HG03060 (cell line): ENCODE data around the gene ARL4A.
"Not testable (repeated sequence)": the region's sequence is repeated elsewhere in the genome, so short reads cannot be mapped to it uniquely, and the experiment has no call there.

Experiments
- ATAC-seq: cut with Tn5 transposase; IDR thresholded peaks from one replicate; pipeline ENCODE4 v1.9.1; 2021; ENCODE audit warnings: low read depth, moderate number of reproducible peaks; ENCODE audit not compliant: unreplicated experiment

ARL4A gene

DNA sequence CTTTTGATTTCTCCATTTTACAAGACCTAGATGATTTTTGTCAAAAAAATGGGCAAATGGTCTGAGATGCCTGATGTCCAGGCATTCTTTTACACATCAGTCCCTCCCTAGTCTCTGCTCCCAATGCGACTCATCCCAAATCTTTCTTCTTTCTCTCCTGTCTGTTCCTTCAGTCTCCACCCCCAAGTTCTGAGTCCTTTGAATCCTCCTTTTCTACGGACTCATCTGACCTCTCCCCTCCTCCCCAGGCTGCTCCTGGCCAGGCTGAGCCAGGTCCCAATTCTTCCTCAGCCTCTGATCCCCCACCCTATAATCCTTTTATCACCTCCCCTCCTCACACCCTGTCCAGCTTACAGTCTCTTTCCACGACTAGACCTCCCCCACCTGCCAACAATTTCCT lies 26.4 kb upstream of the ARL4A start:
- ATAC-seq, result not testable (repeated sequence)

DNA sequence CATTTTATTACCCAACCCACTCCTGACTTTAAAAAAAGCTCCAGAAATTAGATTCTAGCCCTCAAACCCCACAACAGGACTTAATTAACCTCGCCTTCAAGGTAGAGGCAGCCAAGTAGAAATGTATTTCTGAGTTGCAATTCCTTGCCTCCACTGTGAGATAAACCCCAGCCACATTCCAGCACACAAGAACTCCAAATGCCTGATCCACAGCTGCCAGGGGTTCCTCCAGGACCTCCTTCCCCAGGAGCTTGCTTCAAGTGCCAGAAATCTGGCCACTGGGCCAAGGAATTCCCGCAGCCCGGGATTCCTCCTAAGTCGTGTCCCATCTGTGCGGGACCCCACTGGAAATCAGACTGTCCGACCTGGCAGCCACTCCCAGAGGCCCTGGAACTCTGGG lies 25.9 kb upstream of the ARL4A start:
- ATAC-seq, result no peak

DNA sequence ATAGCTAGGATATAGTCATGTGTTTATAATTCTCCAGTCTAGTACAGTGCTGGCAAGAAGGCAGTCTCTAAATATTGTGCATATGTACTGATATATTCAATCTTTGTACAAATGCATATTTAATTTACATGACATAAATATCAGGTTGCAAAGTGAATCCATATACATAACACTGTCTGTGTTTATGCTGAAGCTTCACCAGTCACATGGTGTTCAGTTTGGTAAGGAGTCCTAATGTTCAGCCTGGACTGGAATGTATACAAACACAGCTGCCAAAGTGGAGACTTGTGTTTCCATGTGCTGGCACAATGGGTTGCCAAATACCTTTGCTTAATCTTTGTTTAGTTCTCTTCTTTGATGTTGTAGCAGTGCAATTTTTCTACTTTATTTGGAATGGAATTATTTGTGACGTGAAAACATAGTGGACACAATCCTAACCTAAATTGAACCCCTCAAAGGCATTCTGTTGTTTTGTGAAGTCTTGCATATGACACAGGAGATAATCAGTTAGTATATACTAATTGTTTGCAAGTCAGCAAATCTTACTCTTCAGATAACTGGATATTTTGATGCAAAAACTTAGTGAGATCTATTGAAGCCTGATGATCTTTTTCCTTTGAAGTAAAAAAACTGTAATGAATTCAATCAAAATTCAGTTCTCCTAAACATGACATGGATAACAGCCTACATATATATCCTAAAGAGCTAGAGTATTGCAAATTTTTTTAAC lies 17.3 kb upstream of the ARL4A start:
- no peak for ATAC-seq

DNA sequence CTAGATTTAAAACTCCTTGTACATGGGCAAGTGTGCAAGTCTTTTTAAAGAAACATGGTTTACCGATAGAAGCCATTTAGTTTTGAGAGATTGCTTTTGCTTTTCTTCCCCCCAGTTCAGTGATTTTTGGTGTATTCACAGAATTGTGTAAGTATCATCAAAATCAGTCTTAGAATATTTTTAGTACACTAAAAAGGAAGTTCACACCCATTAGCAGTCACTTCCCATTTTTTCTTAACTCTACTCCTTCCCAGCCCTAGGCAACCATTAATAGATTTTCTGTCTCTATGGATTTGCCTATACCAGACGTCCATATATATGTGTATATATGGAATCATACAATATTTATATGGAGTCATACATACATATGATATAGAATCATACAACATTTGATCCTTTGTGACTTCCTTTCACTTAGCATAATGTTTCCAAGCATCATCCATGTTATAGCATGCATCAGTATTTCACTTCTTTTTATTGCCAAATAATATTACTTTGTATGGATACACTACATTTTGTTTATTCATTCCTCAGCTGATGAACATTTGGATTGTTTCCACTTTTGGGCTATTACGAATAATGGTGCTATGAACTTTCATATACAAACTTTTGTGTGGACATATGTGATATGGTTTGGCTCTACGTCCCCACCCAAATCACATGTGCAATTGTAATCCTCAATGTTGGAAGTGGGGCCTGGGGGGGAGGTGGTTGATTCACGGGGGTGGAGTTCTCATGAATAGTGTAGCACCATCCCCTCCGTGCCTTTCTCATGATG lies 16.5 kb upstream of the ARL4A start:
- ATAC-seq, result no peak

DNA sequence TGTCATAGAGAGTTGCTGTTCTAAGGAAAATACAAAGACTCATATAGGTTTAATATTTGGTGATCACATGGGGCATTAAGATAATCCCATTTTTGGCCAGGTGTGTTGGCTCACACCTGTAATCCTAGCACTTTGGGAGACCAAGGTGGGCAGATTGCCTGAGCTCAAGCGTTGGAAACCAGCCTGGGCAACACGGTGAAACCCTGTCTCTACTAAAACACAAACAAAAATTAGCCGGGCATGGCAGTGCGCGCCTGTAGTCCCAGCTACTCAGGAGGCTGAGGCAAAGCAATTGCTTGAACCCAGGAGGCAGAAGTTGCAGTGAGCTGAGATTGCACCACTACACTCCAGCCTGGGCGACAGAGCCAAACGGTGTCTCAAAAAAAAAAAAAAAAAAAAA lies 14.0 kb upstream of the ARL4A start:
- ATAC-seq, result not testable (repeated sequence)

DNA sequence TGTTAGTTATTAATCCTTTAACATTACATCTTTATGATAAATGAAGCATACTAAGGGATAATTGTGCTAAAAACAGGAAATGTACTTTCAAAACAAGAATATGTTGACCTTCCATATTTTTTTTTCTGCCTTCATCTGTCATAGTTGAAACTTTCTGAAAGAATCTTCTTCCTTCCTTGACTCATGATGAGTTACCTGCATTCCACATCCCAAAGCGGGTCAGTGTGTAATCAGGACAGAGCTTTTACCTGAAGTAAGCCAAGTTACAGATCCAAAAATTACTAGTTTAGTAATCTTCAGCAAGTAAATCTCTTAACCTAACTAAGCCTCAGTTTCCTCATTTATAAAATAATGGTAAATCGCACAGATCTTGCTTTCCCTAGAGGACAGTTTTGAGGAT lies 13.4 kb upstream of the ARL4A start:
- no peak for ATAC-seq

DNA sequence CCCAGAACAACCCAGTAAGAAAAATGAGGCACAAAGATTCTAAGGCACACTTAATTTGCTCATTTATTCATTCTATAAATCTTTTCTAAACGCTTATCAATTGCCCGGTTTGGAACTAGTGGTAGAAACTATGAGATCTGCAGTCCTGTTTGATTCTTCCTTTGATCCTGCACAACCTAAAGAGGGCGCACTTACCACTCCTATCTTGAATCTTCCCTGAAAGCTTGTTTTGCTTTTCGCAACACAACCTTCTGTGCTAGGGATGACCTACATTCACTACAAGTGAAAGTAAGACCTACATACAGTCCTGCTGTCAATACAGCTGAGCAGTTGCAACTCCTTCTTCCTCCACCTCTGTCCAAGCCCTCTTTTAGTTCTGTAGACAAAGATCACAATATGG lies 12.6 kb upstream of the ARL4A start:
- no peak for ATAC-seq

DNA sequence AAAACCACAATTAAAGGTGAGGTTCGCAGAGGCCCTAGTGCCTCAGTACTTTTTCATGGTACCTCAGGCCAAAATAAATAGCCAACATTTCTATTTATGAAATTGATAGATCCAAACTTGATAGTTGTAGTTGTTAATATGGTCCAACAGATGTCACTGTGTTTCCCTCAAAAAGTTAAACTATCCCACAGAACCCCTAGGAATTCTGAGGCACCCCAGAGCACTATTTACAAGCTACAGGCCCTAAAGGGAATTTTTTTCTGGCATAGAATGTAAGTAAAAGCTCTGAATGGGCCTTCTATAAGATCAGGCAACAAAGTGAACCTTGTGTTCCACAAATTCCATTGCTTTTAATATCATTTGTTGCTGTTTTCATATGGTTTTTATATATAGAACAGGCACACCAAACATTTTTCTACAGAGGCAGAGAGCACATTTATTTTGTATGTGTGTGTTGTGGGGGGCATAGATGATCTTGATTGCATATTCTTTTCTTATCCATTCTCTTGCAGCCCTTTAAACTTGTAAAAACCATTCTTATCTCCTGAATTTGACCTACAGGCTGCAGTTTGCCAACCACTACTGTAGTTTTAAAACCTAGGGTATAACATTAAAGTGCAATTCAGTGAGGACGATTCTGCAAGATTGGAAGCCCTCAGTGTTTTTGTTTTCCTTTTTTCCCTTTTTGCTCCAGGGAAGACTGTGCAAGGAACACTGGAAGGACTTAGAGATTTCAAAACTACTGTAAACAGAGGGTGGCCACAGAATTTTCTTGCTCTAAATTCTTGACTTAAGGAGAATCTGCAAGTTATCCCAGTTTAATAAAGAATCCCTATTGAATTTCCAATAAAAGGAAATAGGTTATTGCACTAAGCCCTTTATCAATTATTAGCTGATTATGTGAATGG lies 3.5 kb upstream of the ARL4A start:
- ATAC-seq, result no peak

DNA sequence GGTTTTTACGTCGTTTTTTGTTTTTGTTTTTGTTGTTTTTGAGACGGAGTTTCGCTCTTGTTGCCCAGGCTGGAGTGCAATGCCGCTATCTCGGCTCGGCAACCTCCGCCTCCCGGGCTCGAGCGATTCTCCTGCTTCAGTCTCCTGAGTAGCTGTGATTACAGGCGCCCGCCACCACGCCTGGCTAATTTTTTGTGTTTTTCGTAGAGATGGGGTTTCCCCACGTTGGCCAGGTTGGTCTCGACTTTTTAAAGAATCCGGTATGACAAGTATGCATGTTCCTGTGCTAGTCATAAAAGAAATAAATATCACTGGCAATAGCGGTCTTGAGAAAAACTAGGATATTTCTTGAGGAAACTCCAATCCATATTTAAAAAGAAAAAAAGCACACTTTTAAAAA lies 2.7 kb upstream of the ARL4A start:
- no peak for ATAC-seq

DNA sequence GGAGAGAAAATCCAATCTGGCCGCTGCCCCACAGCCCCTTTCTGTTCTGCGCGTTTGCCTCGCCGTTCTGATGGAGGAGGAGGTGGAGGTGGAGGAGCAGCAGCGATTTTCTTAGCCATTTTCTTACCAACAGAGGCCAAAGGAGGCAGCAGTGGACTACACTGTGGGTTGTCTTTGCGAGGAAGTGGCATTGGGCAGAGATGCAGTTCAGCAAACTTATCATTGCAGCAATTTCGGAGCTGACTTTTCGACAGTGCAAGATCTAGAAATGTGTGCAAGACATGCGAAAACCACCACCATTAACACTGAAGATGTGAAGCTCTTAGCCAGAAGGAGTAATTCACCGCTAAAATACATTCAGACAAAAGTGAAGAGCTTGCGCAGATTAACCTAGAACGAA lies 1.9 kb upstream of the ARL4A start:
- no peak for ATAC-seq

DNA sequence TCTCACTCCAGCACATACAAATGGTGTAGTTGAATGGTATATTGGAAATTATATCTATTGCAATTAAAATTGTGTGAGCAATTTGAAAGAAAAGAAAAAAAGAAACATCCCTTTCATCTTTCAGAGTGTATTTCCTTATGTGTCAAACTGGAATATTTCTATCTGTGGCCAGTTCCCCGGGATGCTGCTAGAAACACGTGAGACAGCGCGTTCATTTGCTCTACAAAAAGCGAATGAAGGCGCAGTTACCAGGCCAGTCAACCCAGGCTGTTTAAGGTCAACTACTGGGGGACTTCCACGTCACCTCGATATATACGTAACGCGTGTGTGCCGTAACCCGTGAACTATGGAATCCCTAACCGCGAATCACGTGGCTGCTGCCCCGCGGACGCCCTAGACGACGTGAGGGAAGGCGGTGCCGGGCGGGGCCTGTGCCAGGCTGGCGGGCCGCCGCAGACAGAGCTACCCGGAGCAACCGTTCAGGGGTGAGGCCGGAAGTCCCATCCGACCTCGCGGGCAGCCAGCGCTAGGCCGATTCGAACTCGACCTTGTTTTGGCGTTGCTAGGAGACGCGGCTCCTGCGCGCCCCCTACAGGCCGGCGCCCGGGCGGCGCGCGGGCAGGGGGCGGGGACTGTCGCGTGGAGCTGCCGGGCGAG lies 1.1 kb upstream of the ARL4A start:
- ATAC-seq, result peak; percentile 74

DNA sequence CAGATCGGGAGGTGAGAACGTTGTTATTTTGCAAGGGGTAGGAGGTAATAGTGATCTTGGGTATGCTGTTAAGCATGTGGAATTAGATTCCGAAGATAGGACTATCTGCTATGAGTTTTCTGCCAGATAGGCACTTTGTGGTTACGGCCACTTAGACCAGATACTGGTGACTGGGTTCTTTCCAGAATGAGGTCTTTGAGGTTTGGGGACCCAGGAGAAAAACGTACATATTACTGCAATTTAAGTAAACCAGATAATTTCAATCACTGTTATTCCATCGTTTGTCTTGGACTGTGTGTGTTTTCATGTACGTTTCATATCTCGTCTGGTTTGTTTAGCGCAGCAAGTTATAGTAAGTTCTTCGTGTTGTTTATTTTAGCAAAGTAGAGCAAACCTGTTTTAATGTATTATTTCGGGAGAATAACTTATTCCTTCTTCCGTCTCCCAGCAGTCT lies 312 bp downstream of the ARL4A start:
- no peak for ATAC-seq

DNA sequence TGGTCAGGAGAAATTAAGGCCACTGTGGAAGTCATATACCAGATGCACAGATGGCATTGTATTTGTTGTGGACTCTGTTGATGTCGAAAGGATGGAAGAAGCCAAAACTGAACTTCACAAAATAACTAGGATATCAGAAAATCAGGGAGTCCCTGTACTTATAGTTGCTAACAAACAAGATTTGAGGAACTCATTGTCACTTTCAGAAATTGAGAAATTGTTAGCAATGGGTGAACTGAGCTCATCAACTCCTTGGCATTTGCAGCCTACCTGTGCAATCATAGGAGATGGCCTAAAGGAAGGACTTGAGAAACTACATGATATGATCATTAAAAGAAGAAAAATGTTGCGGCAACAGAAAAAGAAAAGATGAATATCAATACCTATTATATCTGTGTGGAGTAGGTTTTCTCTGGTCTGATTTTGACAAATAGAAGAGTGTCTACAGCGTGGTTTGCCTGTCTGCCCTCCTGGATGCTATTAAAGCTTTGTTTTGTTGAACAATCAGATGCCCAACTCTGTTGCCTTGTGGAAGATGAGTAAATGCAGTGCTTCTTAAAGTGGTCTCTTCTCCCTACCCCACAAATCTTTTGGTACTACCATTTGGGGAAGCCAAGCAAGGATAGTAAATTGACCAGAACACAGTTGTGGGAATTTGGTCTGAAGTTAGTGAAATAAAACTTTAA lies 1.2 kb downstream of the ARL4A start:
- not testable (repeated sequence) for ATAC-seq

DNA sequence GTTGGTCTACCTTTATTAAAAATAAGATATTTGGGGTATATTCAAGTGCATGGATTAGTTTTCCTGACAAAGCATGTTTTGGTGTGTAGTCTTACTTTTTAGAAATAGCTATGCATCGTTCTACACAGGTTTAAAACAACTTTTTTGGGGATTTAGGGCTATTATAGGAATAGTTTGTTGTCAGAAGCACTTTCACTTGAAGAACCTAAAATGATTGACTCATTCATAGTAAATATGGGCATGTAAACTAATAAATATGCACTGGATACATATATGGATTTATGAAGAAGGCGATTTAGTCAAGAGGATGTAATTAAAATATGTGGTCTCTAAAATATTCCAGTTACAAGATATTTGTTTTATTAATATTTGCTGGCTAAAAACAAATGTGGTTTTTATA lies 2.0 kb downstream of the ARL4A start:
- ATAC-seq, result no peak

DNA sequence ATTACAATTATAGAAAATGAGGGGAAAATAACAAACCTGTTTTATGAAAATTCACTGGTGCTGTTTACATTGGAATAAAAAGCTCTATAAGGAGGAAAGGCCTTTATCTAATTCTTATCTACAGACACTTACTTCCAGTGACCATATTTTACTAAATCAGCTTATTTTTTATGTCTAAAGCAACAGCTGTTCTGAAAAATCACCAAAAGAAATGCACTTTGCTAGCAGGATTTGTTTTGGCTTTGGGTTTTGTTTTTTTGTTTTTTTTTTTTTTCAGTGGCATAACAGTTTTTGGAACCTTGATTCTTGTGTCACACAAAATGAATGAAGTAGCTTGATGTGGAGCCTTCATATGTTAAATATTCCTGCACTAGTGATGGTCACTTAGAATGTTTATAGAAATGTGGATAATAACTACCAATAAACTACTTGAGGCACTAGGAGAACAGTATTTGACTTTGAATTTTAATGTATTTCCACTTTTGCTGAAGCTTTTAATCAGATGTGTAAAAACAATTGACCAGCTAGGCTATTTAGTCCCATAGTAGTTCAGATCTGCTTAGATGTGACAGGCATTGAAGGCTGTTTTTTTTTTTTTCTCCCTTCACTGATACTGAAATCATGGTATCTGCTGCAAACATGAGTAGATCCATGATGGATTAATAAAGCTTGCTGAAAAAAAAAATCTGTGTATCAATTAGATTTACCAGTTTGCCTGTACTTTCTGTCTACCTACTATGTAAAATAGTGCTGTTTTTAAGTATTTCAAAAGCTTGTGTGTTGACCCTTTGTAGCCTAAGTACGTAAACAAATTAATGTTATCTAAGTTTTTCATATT lies 2.8 kb downstream of the ARL4A start:
- no peak for ATAC-seq

DNA sequence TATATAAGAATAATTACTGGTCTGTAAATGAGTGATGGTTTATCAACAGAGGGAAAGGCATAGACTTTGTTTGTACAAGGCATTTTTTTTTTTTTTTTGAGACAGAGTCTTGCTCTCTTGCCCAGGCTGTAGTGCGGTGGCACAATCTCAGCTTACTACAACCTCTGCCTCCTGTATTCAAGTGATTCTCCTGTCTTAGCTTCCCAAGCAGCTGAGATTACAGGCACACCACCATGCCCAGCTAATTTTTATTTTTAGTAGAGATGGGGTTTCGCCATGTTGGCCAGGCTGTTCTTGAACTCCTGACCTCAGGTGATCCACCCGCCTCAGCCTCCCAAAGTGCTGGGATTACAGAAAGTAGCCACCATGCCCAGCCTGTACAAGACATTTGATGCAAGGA lies 4.0 kb downstream of the ARL4A start:
- not testable (repeated sequence) for ATAC-seq

DNA sequence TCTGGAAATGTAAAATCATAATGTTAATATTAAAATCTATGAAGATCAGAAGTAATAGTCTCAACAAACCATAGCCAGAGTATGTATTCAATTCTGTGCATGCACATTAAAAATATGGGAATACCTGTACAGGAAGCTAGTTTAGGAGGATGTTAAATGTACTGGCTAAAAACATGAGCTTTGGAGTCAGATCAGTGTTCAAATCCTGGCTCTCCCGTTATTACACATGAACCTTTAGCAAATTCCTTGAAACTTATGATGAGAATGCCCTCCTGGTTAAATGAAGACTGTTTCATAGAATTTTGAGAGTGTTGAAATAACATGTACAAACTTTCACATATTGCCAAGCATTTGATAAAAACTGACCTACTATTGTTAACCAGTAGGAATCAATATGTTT lies 4.6 kb downstream of the ARL4A start:
- ATAC-seq, result no peak

DNA sequence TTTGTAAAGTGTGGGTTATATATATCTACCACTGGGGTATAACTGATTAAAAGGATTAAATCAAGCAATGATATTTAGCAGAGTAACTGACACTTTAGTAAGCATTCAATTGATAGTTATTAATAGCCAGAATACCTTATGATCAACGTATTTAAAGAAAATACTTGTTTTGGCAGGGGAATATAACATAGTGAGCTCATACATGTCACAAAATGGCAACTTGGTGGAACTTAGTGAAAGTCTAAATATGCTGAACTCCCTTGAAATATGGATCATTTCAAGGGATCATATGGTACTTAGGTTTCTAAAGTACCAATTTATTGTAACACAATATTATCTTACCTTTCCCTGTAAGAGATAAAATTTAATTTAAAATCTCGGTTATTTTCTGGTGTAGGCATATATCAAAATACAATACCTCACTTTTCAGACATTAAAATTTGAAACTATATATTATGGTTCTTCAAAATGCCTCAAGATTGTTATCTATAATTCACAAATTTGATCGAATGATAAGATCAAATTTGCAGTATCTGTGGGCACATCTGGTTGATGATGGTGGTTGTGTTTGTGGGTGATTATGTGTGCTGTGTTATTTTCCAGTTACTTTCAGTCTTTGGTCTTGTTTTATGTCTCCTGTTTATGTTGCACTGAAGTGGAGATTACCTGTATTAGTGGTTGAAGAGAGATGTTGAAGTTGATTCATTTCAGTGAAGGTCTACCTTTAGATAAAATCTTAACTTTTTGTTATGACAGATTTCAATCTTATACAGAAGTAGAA lies 5.2 kb downstream of the ARL4A start:
- no peak for ATAC-seq
